GM13977 (cell line): Measurements from ENCODE around the gene HECTD3.

Source experiments
- DNase-seq: peaks from one replicate; pipeline ENCODE4 v3.0.0; 2012; ENCODE audit warnings: low spot score
- in situ Hi-C: fragments of 300-500 bp; cut with MboI; formaldehyde crosslinking; loops from one replicate; pipeline ENCODE4 v1.12.0; 2022; ENCODE audit warnings: low sequenced_read_pairs, low pct_unique_long_range_greater_than_20kb, mixed read lengths, inconsistent platforms; ENCODE audit not compliant: unreplicated experiment
- TF ChIP-seq, protein P1 (sequence below): IDR thresholded peaks from 2 replicates; pipeline ENCODE4 v1.5.1; 2012; ENCODE audit warnings: mild to moderate bottlenecking, control low read depth; ENCODE audit not compliant: insufficient read depth; ENCODE audit errors: extremely low read depth, missing control alignments

Gene HECTD3

DNA sequence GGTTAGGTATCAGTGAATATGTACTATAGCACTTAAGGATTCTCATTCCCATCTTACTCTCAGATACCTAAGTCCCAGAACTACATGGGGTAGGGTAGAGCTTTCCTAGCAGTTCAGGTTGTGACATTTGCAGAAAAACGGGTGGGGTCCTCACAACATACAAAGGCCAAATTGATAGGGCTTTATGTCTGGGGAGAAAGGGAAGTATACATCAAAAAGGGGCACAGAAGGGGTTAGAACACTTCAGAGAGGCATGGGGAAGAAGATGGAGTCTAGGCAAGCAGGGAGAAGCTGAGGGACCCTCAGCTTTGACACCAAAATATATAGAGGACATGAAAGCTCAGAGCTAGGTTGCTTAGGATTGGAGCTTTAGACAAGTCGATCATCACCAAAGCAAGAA lies 4.6 kb upstream of the HECTD3 start:
- in situ Hi-C loops = loop anchor here (5.0 to 25.0 kb wide), 2 partner anchors 287 to 472 kb away; partner anchors contain the start of gene TESK2
- TF ChIP-seq, protein P1, sequence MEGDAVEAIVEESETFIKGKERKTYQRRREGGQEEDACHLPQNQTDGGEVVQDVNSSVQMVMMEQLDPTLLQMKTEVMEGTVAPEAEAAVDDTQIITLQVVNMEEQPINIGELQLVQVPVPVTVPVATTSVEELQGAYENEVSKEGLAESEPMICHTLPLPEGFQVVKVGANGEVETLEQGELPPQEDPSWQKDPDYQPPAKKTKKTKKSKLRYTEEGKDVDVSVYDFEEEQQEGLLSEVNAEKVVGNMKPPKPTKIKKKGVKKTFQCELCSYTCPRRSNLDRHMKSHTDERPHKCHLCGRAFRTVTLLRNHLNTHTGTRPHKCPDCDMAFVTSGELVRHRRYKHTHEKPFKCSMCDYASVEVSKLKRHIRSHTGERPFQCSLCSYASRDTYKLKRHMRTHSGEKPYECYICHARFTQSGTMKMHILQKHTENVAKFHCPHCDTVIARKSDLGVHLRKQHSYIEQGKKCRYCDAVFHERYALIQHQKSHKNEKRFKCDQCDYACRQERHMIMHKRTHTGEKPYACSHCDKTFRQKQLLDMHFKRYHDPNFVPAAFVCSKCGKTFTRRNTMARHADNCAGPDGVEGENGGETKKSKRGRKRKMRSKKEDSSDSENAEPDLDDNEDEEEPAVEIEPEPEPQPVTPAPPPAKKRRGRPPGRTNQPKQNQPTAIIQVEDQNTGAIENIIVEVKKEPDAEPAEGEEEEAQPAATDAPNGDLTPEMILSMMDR = no peak
- no peak for DNase-seq

DNA sequence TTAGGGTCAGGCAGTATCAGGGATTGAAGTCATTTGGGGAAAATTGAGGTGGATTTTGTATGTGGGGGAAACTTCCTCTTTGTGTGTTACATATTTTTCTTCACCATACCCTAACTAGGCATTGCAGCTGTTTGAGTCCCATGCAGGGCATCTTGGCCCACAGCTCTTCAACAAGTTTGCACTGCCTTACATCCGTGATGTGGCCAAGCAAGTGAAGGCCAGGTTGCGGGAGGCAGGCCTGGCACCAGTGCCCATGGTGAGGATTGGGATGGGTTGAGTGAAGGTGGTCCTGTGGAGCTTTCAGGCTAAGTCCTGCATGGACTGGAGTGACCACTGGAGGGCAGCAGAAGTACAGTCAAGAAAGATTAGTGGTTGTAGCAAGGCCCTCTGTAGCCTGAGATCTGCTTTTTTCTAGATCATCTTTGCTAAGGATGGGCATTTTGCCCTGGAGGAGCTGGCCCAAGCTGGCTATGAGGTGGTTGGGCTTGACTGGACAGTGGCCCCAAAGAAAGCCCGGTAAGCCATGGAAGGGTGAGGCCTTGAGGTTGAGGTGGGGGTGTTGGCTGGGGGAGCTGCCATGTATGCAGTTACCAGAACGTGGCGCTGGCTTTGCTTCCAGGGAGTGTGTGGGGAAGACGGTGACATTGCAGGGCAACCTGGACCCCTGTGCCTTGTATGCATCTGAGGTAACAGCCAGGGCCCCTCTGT lies 3.4 kb upstream of the HECTD3 start:
- in situ Hi-C loops = loop anchor here (5.0 to 25.0 kb wide), 2 partner anchors 288 to 473 kb away; partner anchors contain the start of gene TESK2
- DNase-seq = peak; percentile 78
- TF ChIP-seq, protein P1 = peak; percentile 91

DNA sequence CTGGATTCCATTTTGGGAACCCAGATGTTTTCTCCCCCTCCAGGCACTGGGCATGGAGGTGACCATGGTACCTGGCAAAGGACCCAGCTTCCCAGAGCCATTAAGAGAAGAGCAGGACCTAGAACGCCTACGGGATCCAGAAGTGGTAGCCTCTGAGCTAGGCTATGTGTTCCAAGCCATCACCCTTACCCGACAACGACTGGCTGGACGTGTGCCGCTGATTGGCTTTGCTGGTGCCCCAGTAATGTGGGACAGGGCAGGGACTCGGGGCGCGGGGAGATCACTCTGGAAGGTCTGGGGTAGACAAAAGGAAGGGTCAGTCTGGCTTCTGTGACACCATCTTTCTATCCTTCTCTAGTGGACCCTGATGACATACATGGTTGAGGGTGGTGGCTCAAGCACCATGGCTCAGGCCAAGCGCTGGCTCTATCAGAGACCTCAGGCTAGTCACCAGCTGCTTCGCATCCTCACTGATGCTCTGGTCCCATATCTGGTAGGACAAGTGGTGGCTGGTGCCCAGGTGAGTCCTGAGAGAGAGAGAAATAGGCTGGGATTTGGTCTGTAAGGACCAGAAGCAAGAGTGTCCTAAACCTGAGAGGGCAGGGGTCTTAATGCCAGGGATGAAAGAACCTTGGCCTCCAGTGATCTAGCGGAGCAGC lies 2.6 kb upstream of the HECTD3 start:
- no peak for DNase-seq
- in situ Hi-C loops = loop anchor here (25.0 kb wide), 1 partner anchor 474 kb away; the partner anchor contains the start of gene TESK2
- TF ChIP-seq, protein P1 = no peak

DNA sequence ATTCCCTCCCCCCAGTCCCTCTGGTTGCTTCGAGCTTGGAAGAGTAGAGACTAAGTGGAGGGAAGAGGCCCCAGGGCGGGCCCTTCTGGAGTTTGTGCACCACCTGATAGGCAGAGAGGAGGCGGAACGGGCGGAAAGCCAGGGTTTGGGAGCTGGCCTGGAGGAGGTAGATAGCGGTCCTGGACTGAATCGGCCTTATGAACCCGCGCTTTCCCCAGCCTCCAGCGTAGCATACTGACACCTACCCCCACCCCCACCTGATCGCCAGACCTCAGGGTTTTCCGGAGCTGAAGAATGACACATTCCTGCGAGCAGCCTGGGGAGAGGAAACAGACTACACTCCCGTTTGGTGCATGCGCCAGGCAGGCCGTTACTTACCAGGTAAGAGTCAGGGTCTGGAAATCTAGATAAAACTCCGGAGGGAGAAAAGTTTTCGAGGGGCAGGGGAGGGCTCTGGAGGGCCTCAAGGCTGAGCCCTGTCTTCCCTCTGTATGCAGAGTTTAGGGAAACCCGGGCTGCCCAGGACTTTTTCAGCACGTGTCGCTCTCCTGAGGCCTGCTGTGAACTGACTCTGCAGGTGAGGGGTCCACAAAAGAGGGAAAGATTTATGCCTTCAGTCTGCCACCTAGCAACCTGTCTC lies 1.6 kb upstream of the HECTD3 start:
- DNase-seq = no peak
- in situ Hi-C loops = loop anchor here (25.0 kb wide), 1 partner anchor 475 kb away; the partner anchor contains the start of gene TESK2
- TF ChIP-seq, protein P1 = no peak

DNA sequence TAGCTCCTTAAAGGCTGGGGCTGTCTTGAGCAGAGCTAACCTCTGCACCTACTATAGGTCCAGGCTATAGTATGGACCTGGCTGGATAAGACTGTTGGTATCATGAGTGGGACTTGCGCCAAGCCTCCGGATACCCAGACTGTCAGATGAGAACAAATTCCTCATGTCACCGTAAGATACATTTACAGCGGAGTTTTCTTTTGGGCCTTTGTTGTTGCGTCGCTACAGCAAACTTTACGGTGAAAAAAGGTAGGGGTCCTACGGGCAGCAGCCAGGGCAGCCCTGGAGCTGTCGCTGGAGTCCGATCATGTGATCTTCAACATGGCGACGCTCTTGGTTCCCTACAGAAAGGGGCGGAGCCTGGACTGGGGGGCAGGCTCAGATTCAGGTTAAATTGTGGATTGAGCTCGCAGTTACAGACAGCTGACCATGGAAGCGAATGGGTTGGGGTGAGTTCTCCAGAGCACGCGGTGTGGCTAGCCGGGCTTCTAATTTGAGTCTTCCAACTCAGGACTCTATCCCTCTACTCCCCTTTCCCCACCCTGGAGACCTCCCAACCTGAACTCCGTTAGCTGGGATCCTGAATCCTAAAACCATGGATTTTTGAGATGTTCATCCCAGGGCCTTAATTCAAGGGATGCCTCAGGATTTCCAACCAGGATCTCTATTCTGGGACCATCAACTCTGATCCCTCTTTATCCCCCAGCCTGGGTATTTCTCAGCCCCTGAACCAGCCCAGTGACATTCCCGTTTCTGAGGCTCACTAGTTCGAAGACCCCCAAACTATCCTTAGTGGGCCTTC lies 914 bp upstream of the HECTD3 start, which contains the start of gene UROD:
UROD (plus strand) TSS at position 418 of the 802 bp plus-strand sequence; CDS start at position 430, 12 bp downstream.
- TF ChIP-seq, protein P1 = no peak
- peak; percentile 94 for DNase-seq
- in situ Hi-C loops = loop anchor here (25.0 kb wide), 1 partner anchor 475 kb away; the partner anchor contains the start of gene TESK2
